ENCODE measurements around the gene VWA5B2. TPM values are rescaled to one million over a fixed set of nuclear protein-coding genes. Genes with fewer than 3 reads are reported as not detected.
A peak's percentile ranks its signal among the peaks of the same experiment; 100 is the strongest.

Gene VWA5B2
- total and polyA plus RNA-seq, 2 of the 13 experiments (the other 11 are each of a cell fraction or from before 2014, with no cell fraction given): 0.03 to 0.04 TPM

GRCh38 chr3:184249412-184250166, 20.2 kb downstream of the VWA5B2 start, which contains the start of gene EEF1AKMT4 (continued):
- TF ChIP-seq ZBTB40 (IDR thresholded peaks at IDR 0.05): peak; percentile 35; the same call in 1 of the 2 replicates
- TF ChIP-seq ZBTB40 (CRISPR knock-in tag; IDR thresholded peaks at IDR 0.05): no peak; the same call in 1 of the 2 replicates
- no peak; the same call in 1 of the 2 replicates for TF ChIP-seq ELK4 (CRISPR knock-in tag; IDR thresholded peaks at IDR 0.05; ENCODE audit: borderline replicate concordance)
- peak; percentile 72 for TF ChIP-seq NFYB (CRISPR knock-in tag; IDR thresholded peaks at IDR 0.05)
- peak; percentile 77; the same call in 1 of the 2 replicates for TF ChIP-seq ZNF543 (CRISPR knock-in tag; IDR thresholded peaks at IDR 0.05)
- TF ChIP-seq NRL (CRISPR knock-in tag; IDR thresholded peaks at IDR 0.05; ENCODE audit: borderline replicate concordance): peak; percentile 89; the same call in 1 of the 2 replicates
- TF ChIP-seq ZNF550 (CRISPR knock-in tag; IDR thresholded peaks at IDR 0.05; ENCODE audit: borderline replicate concordance): no peak
- TF ChIP-seq, protein P1, sequence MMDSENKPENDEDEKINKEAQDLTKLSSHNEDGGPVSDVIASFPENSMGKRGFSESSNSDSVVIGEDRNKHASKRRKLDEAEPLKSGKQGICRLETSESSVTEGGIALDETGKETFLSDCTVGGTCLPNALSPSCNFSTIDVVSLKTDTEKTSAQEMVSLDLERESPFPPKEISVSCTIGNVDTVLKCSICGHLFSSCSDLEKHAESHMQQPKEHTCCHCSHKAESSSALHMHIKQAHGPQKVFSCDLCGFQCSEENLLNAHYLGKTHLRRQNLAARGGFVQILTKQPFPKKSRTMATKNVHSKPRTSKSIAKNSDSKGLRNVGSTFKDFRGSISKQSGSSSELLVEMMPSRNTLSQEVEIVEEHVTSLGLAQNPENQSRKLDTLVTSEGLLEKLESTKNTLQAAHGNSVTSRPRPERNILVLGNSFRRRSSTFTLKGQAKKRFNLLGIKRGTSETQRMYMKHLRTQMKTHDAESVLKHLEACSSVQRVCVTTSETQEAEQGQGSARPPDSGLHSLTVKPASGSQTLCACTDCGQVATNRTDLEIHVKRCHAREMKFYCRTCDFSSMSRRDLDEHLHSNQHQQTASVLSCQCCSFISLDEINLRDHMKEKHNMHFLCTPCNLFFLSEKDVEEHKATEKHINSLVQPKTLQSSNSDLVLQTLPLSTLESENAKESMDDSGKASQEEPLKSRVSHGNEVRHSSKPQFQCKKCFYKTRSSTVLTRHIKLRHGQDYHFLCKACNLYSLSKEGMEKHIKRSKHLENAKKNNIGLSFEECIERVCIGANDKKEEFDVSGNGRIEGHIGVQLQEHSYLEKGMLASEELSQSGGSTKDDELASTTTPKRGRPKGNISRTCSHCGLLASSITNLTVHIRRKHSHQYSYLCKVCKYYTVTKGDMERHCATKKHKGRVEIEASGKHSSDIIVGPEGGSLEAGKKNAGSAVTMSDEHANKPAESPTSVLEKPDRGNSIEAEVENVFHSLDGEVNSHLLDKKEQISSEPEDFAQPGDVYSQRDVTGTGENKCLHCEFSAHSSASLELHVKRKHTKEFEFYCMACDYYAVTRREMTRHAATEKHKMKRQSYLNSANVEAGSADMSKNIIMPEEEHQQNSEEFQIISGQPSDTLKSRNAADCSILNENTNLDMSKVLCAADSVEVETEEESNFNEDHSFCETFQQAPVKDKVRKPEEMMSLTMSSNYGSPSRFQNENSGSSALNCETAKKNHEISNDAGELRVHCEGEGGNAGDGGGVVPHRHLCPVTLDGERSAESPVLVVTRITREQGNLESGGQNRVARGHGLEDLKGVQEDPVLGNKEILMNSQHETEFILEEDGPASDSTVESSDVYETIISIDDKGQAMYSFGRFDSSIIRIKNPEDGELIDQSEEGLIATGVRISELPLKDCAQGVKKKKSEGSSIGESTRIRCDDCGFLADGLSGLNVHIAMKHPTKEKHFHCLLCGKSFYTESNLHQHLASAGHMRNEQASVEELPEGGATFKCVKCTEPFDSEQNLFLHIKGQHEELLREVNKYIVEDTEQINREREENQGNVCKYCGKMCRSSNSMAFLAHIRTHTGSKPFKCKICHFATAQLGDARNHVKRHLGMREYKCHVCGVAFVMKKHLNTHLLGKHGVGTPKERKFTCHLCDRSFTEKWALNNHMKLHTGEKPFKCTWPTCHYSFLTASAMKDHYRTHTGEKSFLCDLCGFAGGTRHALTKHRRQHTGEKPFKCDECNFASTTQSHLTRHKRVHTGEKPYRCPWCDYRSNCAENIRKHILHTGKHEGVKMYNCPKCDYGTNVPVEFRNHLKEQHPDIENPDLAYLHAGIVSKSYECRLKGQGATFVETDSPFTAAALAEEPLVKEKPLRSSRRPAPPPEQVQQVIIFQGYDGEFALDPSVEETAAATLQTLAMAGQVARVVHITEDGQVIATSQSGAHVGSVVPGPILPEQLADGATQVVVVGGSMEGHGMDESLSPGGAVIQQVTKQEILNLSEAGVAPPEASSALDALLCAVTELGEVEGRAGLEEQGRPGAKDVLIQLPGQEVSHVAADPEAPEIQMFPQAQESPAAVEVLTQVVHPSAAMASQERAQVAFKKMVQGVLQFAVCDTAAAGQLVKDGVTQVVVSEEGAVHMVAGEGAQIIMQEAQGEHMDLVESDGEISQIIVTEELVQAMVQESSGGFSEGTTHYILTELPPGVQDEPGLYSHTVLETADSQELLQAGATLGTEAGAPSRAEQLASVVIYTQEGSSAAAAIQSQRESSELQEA (CRISPR knock-in tag; IDR thresholded peaks at IDR 0.05; ENCODE audit: not compliant biosample characterization): no peak
- TF ChIP-seq NFIB (CRISPR knock-in tag; IDR thresholded peaks at IDR 0.05; ENCODE audit: borderline replicate concordance): no peak

Data from HepG2 (cell line).